Measurements from ENCODE around the gene SDCCAG8. TPM values are rescaled to one million over a fixed set of nuclear protein-coding genes. Genes with fewer than 3 reads are reported as not detected.
A peak's percentile ranks its signal among the peaks of the same experiment; 100 is the strongest.

SDCCAG8 gene
- total and polyA plus RNA-seq, 4 donors, result 25.4 to 96.7 (median 48.2) TPM

- TF ChIP-seq, protein P1, sequence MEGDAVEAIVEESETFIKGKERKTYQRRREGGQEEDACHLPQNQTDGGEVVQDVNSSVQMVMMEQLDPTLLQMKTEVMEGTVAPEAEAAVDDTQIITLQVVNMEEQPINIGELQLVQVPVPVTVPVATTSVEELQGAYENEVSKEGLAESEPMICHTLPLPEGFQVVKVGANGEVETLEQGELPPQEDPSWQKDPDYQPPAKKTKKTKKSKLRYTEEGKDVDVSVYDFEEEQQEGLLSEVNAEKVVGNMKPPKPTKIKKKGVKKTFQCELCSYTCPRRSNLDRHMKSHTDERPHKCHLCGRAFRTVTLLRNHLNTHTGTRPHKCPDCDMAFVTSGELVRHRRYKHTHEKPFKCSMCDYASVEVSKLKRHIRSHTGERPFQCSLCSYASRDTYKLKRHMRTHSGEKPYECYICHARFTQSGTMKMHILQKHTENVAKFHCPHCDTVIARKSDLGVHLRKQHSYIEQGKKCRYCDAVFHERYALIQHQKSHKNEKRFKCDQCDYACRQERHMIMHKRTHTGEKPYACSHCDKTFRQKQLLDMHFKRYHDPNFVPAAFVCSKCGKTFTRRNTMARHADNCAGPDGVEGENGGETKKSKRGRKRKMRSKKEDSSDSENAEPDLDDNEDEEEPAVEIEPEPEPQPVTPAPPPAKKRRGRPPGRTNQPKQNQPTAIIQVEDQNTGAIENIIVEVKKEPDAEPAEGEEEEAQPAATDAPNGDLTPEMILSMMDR (IDR thresholded peaks at IDR 0.05; ENCODE audit: control extremely low read depth, extremely low read depth), result no peak
- H3K27me3 ChIP-seq (ENCODE audit: control insufficient read depth in 3 of 3, insufficient read depth in 3 of 3, low read length in 2 of 3), result no peaks in the 10 kb centered on the region
- peaks cover 0 to 23% (median 5%) of the 10 kb centered on the region in 5 donors for H3K4me1 ChIP-seq (ENCODE audit: control insufficient read depth in 5 of 5, insufficient read depth in 5 of 5, low read length in 5 of 5)
- H3K9ac ChIP-seq (ENCODE audit: insufficient read depth in 1 of 2, low read length in 2 of 2), result no peak overlapping the region
- H3K4me3 ChIP-seq, result no peak overlapping the region
- 29 to 58% methylated on average over 1 of the region's 1 CpG for WGBS, 2 donors
- no peaks in the 10 kb centered on the region for H3K9me3 ChIP-seq (ENCODE audit: control insufficient read depth in 4 of 4, insufficient read depth in 3 of 4, low read length in 3 of 4)
- peak; percentile 73 for ATAC-seq (ENCODE audit: insufficient read depth, low FRiP score)
- no peak for DNase-seq
- no peaks in the 10 kb centered on the region for H3K36me3 ChIP-seq (ENCODE audit: control insufficient read depth in 4 of 4, insufficient read depth in 4 of 4, low read length in 4 of 4)
- H3K27ac ChIP-seq (ENCODE audit: low read depth in 1 of 2, low read length in 1 of 2), result peak overlapping the region in 1 of 2 donors; percentile 60
These were observed 8.9 kb upstream of the SDCCAG8 start for GRCh38 chr1:243246916-243247315.

DNA sequence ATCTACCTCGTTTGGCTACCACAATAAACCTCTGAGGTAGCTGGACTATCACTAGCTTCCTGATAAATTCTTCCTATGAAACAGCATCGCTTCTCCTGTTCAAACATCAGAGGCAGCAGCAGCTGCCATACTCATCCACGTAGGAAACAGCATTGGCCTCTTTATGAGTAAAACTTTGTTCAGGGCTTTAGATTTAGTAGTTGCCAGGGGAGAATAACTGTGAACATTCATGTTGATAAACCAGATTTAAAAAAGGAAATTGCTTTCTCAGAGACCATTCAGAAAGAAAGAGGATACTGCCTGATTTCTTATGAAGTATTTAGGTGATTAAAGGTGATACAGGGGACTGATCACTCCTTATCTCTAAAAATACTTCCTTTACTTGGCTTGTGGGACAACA, 7.9 kb upstream of the SDCCAG8 start:
- ATAC-seq (ENCODE audit: insufficient read depth, low FRiP score), result no peak
- Histone ChIP-seq H3K9ac (ENCODE audit: insufficient read depth in 1 of 2, low read length in 2 of 2) (no peak overlapping the region), H3K36me3 (ENCODE audit: control insufficient read depth in 4 of 4, insufficient read depth in 4 of 4, low read length in 4 of 4) (no peaks in the 10 kb centered on the region), H3K4me1 (ENCODE audit: control insufficient read depth in 5 of 5, insufficient read depth in 5 of 5, low read length in 5 of 5) (peaks cover under 1 to 23% (median 5%) of the 10 kb centered on the region in 5 donors), H3K27ac (ENCODE audit: low read depth in 1 of 2, low read length in 1 of 2) (peak overlapping the region in 1 of 2 donors; percentile 16), H3K9me3 (ENCODE audit: control insufficient read depth in 4 of 4, insufficient read depth in 3 of 4, low read length in 3 of 4) (no peaks in the 10 kb centered on the region), H3K27me3 (ENCODE audit: control insufficient read depth in 3 of 3, insufficient read depth in 3 of 3, low read length in 2 of 3) (no peaks in the 10 kb centered on the region), H3K4me3 (no peak overlapping the region)
- TF ChIP-seq, protein P1 (IDR thresholded peaks at IDR 0.05; ENCODE audit: control extremely low read depth, extremely low read depth), result no peak
- DNase-seq, result no peak
- WGBS, 2 donors, result 83% methylated on average over 3 of the region's 3 CpGs

DNA sequence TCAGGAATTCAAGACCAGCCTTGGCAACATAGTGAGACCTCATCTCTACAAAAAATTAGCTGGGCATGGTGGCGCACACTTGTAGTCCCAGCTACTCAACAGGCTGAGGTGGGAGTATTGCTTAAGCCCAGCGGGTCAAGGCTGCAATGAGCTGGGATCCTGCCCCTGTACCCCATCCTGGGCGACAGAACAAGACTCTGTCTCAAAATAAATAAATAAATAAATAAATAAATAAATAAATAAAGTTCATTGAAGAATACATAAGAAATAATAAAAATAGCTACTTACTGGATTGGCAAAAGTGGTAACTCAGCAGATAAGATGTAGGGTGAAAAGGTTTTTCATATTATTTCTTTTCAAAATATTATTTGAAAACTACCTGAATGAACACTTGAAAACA, 6.6 kb upstream of the SDCCAG8 start:
- peaks cover 5 to 32% (median 10%) of the 10 kb centered on the region in 5 donors for H3K4me1 ChIP-seq (ENCODE audit: control insufficient read depth in 5 of 5, insufficient read depth in 5 of 5, low read length in 5 of 5)
- 89 to 93% methylated on average over 3 of the region's 3 CpGs for WGBS, 2 donors

More for the DNA sequence above, 6.6 kb upstream of the SDCCAG8 start:
- Histone ChIP-seq H3K9me3 (ENCODE audit: control insufficient read depth in 4 of 4, insufficient read depth in 3 of 4, low read length in 3 of 4) (no peaks in the 10 kb centered on the region), H3K9ac (ENCODE audit: insufficient read depth in 1 of 2, low read length in 2 of 2) (no peak overlapping the region), H3K4me3 (no peak overlapping the region), H3K36me3 (ENCODE audit: control insufficient read depth in 4 of 4, insufficient read depth in 4 of 4, low read length in 4 of 4) (no peaks in the 10 kb centered on the region), H3K27ac (ENCODE audit: low read depth in 1 of 2, low read length in 1 of 2) (no peak overlapping the region), H3K27me3 (ENCODE audit: control insufficient read depth in 3 of 3, insufficient read depth in 3 of 3, low read length in 2 of 3) (no peaks in the 10 kb centered on the region)
- ATAC-seq (ENCODE audit: insufficient read depth, low FRiP score), result no peak
- TF ChIP-seq, protein P1 (IDR thresholded peaks at IDR 0.05; ENCODE audit: control extremely low read depth, extremely low read depth), result no peak
- DNase-seq, result no peak
